ENCODE results near the gene PVRIG.
"Not testable (repeated sequence)": the region's sequence is repeated elsewhere in the genome, so short reads cannot be mapped to it uniquely, and the experiment has no call there.

The PVRIG gene

DNA sequence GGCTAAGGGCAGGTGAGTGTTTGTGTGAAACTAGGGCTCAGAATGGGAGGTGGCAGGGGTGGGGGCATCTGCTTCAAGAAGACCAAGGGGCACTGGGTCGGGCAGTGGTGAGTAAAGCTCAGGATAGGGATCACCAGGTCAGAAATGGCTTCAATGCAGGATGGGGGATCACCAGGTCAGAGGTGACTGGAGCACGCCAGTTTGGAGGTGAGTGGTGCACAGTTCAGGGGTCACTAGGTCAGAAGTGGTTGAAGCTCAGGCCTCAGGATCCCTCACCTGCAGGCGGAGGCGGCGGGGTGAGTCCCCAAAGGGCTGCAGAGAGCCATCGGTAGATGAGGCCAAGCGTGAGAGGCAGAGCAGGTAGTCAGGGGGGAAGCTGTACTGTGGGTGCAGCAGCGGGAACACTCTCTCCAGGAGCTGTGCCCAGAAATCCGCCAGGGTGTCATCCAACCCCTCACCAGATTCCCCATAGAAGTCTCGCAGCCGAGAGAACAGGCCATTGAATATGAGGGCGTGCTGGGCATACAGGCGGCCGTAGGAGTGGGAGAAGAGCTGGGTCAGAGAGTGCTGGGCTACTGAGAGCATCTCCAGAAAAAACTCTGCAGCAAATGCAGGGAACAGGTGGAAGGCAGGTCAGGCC lies 44.3 kb upstream of the PVRIG start:
- FAIRE-seq: no peak

DNA sequence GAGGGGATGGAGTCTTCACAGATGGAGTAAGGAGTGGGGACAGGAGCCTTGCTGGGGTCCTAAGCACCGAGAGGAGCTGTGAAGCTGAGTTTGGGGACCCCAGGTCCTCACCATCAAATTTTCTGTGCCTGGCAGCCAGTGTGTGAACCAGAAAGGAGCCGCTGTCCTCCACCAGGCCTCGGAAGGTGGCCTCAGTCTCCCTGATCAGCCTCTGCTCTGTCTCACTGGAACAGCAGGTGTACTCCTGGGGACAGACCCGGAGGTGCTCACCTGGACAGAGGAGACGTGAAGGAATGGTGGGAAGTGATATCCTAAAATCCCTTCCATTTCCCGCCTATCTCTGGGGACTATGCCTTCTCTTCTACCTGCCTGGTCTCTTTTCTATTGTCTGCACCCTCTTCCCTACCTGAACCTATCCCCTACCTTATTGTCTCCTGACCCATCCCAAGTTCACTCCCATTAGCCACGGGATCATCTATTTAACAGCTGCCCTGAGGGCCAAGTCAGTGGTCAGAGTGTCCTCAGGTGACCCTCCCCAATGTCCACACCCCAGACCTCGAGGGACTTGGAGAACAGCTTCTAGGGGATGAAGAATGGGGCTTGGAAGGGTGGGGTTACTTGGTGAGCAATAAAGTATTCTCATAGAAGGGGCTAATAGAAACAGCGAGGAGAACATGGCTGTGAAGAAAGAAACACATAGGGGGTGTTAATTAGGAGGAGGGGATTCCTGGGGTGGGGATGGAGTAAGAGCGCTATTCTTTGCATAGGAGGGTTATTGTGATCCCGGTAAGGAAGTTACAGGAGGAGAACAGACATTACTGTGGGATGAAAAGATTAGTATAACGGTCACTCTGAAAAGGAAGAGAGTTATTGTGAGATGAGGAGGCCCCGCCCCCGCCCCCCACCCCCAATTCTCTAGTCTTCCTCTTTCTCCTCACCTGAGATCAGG lies 43.4 kb upstream of the PVRIG start:
- FAIRE-seq (no peak), DNase-seq (ENCODE audit: insufficient read length, low spot score) (no peak)
- TF ChIP-seq CTCF (IDR thresholded peaks at IDR 0.05; ENCODE audit: insufficient read depth, missing control alignments): no peak

More for the DNA sequence above, 44.3 kb upstream of the PVRIG start:
- no peak for TF ChIP-seq CTCF (IDR thresholded peaks at IDR 0.05; ENCODE audit: insufficient read depth, missing control alignments)
- no peak for DNase-seq (ENCODE audit: insufficient read length, low spot score)

GRCh38 chr7:100177045-100178001 lies 42.4 kb upstream of the PVRIG start, which contains the start of the genes GPC2 and STAG3:
Gene GPC2, minus strand, starts transcription at chr7:100177381. Its CDS starts 182 bp downstream, at chr7:100177199.
Gene STAG3, plus strand, starts transcription at chr7:100177918. Its CDS starts 2,639 bp downstream, at chr7:100180557.
- no peak for TF ChIP-seq CTCF (IDR thresholded peaks at IDR 0.05; ENCODE audit: insufficient read depth, missing control alignments)
- peak; percentile 84 for DNase-seq (ENCODE audit: insufficient read length, low spot score)
- no peak for FAIRE-seq

DNA sequence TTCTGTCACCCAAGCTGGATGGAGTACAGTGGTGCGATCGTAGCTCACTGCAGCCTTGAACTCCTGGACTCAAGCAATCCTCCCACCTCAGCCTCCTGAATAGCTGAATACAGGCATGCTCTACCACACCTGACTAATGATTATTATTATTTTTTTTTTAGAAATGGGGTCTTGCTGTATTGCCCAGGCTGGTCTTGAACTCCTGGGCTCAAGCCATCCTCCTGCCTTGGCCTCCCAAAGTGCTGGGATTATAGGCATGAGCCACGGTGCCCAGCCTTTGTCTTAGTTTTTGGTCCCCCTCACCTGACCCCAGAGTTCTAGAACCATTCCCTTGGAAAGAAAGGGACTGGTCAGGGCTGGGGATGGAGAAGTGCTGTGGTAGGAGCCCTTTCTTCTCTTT lies 39.7 kb upstream of the PVRIG start:
- not testable (repeated sequence) for FAIRE-seq; DNase-seq (ENCODE audit: insufficient read length, low spot score)

DNA sequence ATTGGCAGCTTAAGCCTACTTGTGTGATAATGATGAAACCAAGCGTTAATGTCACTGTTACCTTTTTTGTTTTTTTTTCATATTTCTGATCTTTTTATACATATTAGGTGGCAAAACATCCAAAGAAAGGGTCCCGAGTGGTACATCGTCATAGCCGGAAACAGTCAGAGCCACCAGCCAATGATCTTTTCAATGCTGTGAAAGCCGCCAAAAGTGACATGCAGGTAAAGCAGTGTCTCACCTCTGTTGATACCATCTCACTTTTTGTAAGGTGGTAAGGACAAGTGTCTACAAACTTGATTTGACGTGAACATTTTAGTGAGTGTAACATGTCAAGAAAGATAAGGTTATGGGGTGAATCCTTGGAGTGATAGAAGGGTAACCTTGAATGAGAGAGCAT lies 37.1 kb upstream of the PVRIG start:
- not testable (repeated sequence) for FAIRE-seq; DNase-seq (ENCODE audit: insufficient read length, low spot score)

DNA sequence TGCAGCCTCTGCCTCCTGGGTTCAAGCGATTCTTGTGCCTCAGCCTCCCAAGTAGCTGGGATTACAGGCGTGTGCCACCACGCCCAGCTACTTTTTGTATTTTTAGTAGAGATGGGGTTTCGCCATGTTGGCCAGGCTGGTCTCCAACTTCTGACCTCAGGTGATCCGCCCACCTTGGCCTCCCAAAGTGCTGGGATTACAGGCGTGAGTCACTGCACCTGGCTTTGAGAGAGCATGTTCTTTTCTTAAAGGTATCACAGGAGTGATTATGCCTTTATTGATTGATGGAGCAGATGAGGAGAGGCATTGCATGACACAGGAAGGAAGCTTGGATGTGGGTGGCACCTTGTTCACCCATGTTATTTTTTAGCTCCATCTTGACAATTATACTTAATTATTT lies 36.7 kb upstream of the PVRIG start:
- FAIRE-seq; DNase-seq (ENCODE audit: insufficient read length, low spot score): not testable (repeated sequence)

DNA sequence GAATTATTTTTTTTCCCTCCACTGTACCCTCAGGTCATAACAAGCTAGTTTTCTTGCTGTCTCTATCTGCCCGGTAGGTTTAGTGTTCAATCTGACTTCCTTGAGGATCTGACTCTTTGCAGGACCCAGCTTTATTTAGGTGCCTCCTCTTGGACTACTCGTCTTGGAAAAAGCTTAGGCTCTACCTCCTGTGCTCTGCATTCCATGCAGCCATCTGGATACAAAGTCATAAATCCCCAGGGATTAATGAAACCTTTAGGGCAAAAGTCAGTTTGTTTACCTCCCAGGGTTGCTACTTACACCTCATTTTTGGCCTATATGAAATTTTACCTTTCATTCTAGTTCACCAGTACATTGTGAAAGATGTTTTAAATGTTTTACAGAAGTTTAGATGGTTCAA lies 34.0 kb upstream of the PVRIG start:
- no peak for TF ChIP-seq CTCF (IDR thresholded peaks at IDR 0.05; ENCODE audit: insufficient read depth, missing control alignments)
- peak; percentile 74 for FAIRE-seq
- DNase-seq (ENCODE audit: insufficient read length, low spot score): no peak

DNA sequence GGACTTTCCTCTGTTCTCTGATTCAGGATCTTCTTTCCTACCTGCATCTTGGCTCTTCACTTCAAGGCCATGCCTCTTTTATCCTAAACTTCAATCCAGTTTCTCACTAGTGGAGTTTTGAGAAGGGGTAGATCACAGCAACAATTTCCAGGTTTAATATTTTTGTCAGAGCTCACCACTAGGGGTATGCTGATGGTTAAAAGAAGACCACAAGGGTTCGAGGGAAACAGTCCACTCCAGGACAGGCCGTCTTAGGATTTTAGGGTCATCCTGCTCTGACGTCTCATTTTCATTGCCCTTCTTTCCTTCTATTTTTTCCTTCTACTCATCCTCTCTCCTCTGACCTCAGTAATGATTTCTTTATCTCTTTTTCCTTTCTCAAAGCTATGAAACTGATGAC lies 30.7 kb upstream of the PVRIG start:
- TF ChIP-seq CTCF (IDR thresholded peaks at IDR 0.05; ENCODE audit: insufficient read depth, missing control alignments): no peak
- no peak for DNase-seq (ENCODE audit: insufficient read length, low spot score)
- FAIRE-seq: no peak
